Gastroesophageal sphincter (tissue), 4 donors: ENCODE results near the gene XXYLT1. TPM values are rescaled to one million over a fixed set of nuclear protein-coding genes. Genes with fewer than 3 reads are reported as not detected.

ENCODE experiments used
- ATAC-seq: fragments of 150-250 bp; one replicate; pipeline ENCODE4 v1.9.1; 2016; ENCODE audit warnings: mild to moderate bottlenecking, moderate library complexity
- H3K27ac ChIP-seq, 4 donors: fragments of 200-600 bp; sonication (generic) in 3 of 4; 1 replicate in 3 of 4; 2 replicates in 1 of 4; pipeline ENCODE4 v1.5.1; 2016 to 2019
- H3K27me3 ChIP-seq: fragments of 200-600 bp; sonication (generic); one replicate; pipeline ENCODE4 v1.5.1; 2019
- H3K36me3 ChIP-seq, 2 donors: fragments of 200-600 bp; sonication (generic); one replicate each; pipeline ENCODE4 v1.5.1; 2019; ENCODE audit warnings: control low read depth in 1 of 2
- H3K4me1 ChIP-seq, 3 donors: fragments of 200-600 bp; sonication (generic); 1 replicate in 2 of 3; 2 replicates in 1 of 3; pipeline ENCODE4 v1.5.1; 2016 to 2019; ENCODE audit warnings: control low read depth in 2 of 3
- H3K4me3 ChIP-seq, 2 donors: fragments of 200-600 bp; sonication (generic); one replicate each; pipeline ENCODE4 v1.5.1; 2019; ENCODE audit warnings: mild to moderate bottlenecking in 1 of 2, moderate library complexity in 1 of 2
- H3K9me3 ChIP-seq, 3 donors: fragments of 200-600 bp; sonication (generic); one replicate each; pipeline ENCODE4 v1.5.1; 2017 to 2019; ENCODE audit warnings: control low read depth in 2 of 3
- CTCF ChIP-seq, 4 experiments: fragments of 200-600 bp in 2 of 4; fragments of 450-650 bp in 2 of 4; sonication (generic) in 1 of 4; IDR thresholded peaks; one replicate each; pipeline ENCODE4 v1.5.1; 2017 to 2019; ENCODE audit warnings: antibody characterized with exemption in 4 of 4, mild to moderate bottlenecking in 2 of 4, moderate library complexity in 2 of 4
- EP300 ChIP-seq: sonication (generic); formaldehyde crosslinking; IDR thresholded peaks from one replicate; pipeline ENCODE4 v1.6.1; 2017; ENCODE audit warnings: antibody characterized with exemption, mild to moderate bottlenecking
- POLR2A ChIP-seq, 2 donors: fragments of 450-650 bp; IDR thresholded peaks; one replicate each; pipeline ENCODE4 v1.6.1; 2017; ENCODE audit warnings: antibody characterized with exemption in 2 of 2, mild to moderate bottlenecking in 2 of 2, moderate library complexity in 1 of 2
- POLR2AphosphoS5 ChIP-seq: sonication (generic); formaldehyde crosslinking; IDR thresholded peaks from one replicate; pipeline ENCODE4 v1.6.1; 2017; ENCODE audit warnings: antibody characterized with exemption
- WGBS, 2 donors: methylation state at CpG; one replicate each; pipeline ENCODE4 v1.1.5; 2018; ENCODE audit warnings: low coverage in 1 of 2; 5-methylcytosine and 5-hydroxymethylcytosine counted together
- total RNA-seq, 4 donors: library from RNA; depleted of rRNA; stranded (reverse); fragments of >200 nt; gene quantifications; one replicate each; pipeline ENCODE4 v1.1.0, GENCODE V29; 2016

XXYLT1 gene
- total RNA-seq, 4 donors from 2014 or later = 10.1 to 14.0 (median 12.5) TPM

GRCh38 chr3:195156286-195156890 lies 114.6 kb downstream of the XXYLT1 start:
- no peak for TF ChIP-seq EP300
- TF ChIP-seq CTCF (IDR thresholded peaks at IDR 0.05) = no peak
- TF ChIP-seq POLR2AphosphoS5 = no peak
- no peak for TF ChIP-seq POLR2A (IDR thresholded peaks at IDR 0.05)
- H3K9me3 ChIP-seq = no peaks in the 10 kb centered on the region
- H3K4me3 ChIP-seq = no peak overlapping the region
- H3K27me3 ChIP-seq = no peaks in the 10 kb centered on the region
- WGBS, 2 donors = 73 to 77% methylated on average over 10 to 16 of the region's 20 CpGs
- no peak for ATAC-seq
- H3K36me3 ChIP-seq = no peaks in the 10 kb centered on the region
- peak overlapping the region in 3 of 4 donors; percentile 85 to 88 (median 86) for H3K27ac ChIP-seq
- peaks cover 8 to 89% (median 42%) of the 10 kb centered on the region in 3 donors for H3K4me1 ChIP-seq

- no peaks in the 10 kb centered on the region for H3K36me3 ChIP-seq
- whole genome bisulfite sequencing, 2 donors = 46 to 81% methylated on average over 12 of the region's 17 CpGs
- H3K27me3 ChIP-seq = no peaks in the 10 kb centered on the region
- no peak for TF ChIP-seq CTCF (IDR thresholded peaks at IDR 0.05)
- TF ChIP-seq POLR2AphosphoS5 = no peak
- peak overlapping the region in 3 of 4 donors; percentile 85 to 88 (median 86) for H3K27ac ChIP-seq
- no peaks in the 10 kb centered on the region for H3K9me3 ChIP-seq
- peaks cover 8 to 89% (median 44%) of the 10 kb centered on the region in 3 donors for H3K4me1 ChIP-seq
- no peak overlapping the region for H3K4me3 ChIP-seq
- ATAC-seq = no peak
These were observed 115.3 kb downstream of the XXYLT1 start for GRCh38 chr3:195155570-195156241.

GRCh38 chr3:195154793-195155535 lies 116.0 kb downstream of the XXYLT1 start:
- WGBS, 2 donors = 0 to 42% methylated on average over 2 to 6 of the region's 16 CpGs
- Histone ChIP-seq H3K4me1 (peaks cover 8 to 89% (median 37%) of the 10 kb centered on the region in 3 donors), H3K36me3 (no peaks in the 10 kb centered on the region), H3K4me3 (no peak overlapping the region), H3K27ac (peak overlapping the region; percentile 72 to 88 (median 86)), H3K9me3 (no peaks in the 10 kb centered on the region), H3K27me3 (no peaks in the 10 kb centered on the region)
- peak; percentile 78 for TF ChIP-seq POLR2AphosphoS5
- no peak for TF ChIP-seq EP300
- TF ChIP-seq CTCF (IDR thresholded peaks at IDR 0.05) = no peak
- peak; percentile 76 for ATAC-seq

GRCh38 chr3:195154111-195154791 lies 116.7 kb downstream of the XXYLT1 start:
- Histone ChIP-seq H3K27ac (peak overlapping the region; percentile 72 to 88 (median 86)), H3K4me3 (no peak overlapping the region), H3K9me3 (no peaks in the 10 kb centered on the region), H3K27me3 (no peaks in the 10 kb centered on the region), H3K36me3 (no peaks in the 10 kb centered on the region), H3K4me1 (peaks cover 8 to 89% (median 30%) of the 10 kb centered on the region in 3 donors)
- 20 to 28% methylated on average over 10 to 14 of the region's 16 CpGs for WGBS, 2 donors
- TF ChIP-seq POLR2AphosphoS5 (no peak), CTCF (IDR thresholded peaks at IDR 0.05) (no peak), POLR2A (IDR thresholded peaks at IDR 0.05) (no peak), EP300 (no peak)
- no peak for ATAC-seq
